Suprapubic skin (tissue), 4 donors: ENCODE measurements around the gene ZMYM4.

Experiments used
- CTCF ChIP-seq, 2 donors: fragments of 200-600 bp in 1 of 2; fragments of 450-650 bp in 1 of 2; sonication (generic) in 1 of 2; IDR thresholded peaks; one replicate each; pipeline ENCODE4 v1.5.1; 2016 to 2019; ENCODE audit warnings: antibody characterized with exemption in 2 of 2, mild to moderate bottlenecking in 1 of 2, moderate library complexity in 1 of 2
- EP300 ChIP-seq: sonication (generic); formaldehyde crosslinking; IDR thresholded peaks from one replicate; pipeline ENCODE4 v1.6.1; 2017; ENCODE audit warnings: antibody characterized with exemption
- POLR2A ChIP-seq, 2 donors: fragments of 450-650 bp; IDR thresholded peaks; one replicate each; pipeline ENCODE4 v1.6.1; 2017; ENCODE audit warnings: antibody characterized with exemption in 2 of 2, mild to moderate bottlenecking in 2 of 2, moderate library complexity in 2 of 2
- POLR2AphosphoS5 ChIP-seq, 3 donors: sonication (generic); formaldehyde crosslinking; IDR thresholded peaks; one replicate each; pipeline ENCODE4 v1.6.1; 2017; ENCODE audit warnings: antibody characterized with exemption in 3 of 3

- no peak for TF ChIP-seq CTCF (IDR thresholded peaks at IDR 0.05)
- TF ChIP-seq POLR2A (IDR thresholded peaks at IDR 0.05) = no peak
- no peak for TF ChIP-seq EP300
- no peak for TF ChIP-seq POLR2AphosphoS5 (IDR thresholded peaks at IDR 0.05)
These were observed 33.3 kb downstream of the ZMYM4 start for GRCh38 chr1:35301674-35302392.
